ENCODE data around the gene STX2. TPM values are rescaled to one million over a fixed set of nuclear protein-coding genes. Genes with fewer than 3 reads are reported as not detected.
A peak's percentile ranks its signal among the peaks of the same experiment; 100 is the strongest.

Gene STX2
- total RNA-seq, 3 donors from 2014 or later, result 12.2 to 13.4 (median 12.7) TPM

DNA sequence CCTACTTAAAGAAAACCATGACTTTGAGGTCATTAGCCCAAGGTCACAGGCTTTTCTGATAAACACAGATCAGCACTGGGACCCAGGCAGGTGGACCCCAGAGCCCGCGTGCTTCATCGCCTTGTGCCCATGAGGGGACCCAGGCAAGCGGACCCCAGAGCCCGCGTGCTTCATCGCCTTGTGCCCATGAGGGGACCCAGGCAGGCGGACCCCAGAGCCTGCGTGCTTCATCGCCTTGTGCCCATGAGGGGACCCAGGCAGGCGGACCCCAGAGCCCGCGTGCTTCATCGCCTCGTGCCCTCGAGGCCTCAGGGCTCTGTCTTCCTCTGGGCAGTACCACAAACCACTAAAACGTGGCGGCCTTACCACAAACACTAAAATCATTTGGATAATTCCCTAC is 31.7 kb downstream of the STX2 start:
- no peaks in the 10 kb centered on the region for H3K9me3 Mint-ChIP-seq
- peaks cover 53% of the 10 kb centered on the region for H3K36me3 Mint-ChIP-seq (ENCODE audit: insufficient read depth)

DNA sequence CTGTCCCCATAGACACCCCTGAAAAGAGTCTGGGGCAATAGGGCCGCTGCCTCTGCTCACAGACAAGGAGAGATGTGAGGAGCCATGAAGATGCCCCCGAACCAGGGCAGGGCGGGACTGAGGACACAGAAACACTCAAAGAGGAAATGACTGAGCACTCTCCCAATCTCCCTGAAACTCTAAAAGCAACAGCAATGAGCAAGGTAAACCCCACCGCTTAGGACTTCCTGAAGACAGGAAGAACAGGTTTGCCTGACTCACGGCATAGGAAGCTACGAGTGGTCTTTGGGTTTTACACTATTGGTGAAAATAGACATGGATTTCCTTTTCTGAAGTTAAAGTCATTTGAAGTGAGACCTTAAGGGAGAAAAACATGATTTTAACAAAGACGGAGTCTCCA is 32.5 kb downstream of the STX2 start:
- Mint-ChIP-seq H3K4me3 (no peak overlapping the region), H3K27me3 (ENCODE audit: low read depth) (no peaks in the 10 kb centered on the region), H3K36me3 (ENCODE audit: insufficient read depth) (peaks cover 54% of the 10 kb centered on the region), H3K9me3 (no peaks in the 10 kb centered on the region), H3K4me1 (ENCODE audit: low read depth) (no peaks in the 10 kb centered on the region)
- DNase-seq, result no peak
- no peak for ATAC-seq

More for the DNA sequence above, 31.7 kb downstream of the STX2 start:
- Mint-ChIP-seq H3K27me3 (ENCODE audit: low read depth) (no peaks in the 10 kb centered on the region), H3K4me3 (no peak overlapping the region), H3K4me1 (ENCODE audit: low read depth) (no peaks in the 10 kb centered on the region)
- DNase-seq (no peak), ATAC-seq (no peak)

DNA sequence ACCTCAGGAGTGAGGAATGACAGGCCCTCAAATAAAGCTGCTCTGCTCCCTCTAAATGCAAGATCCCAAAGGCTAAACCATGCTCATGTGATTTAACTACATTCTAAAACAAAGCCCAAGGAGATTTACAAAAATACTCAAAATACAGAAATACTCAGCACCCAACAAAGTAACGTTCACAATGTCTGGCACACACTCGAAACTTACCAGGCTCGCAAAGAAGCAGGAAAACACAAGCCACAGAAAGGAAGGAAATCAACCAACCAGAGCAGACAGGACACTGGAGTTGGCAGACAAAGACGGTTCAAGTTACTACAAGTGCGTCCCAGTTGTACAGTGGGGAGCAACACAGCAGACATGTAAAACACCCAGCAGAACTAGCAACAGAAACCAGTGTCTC is 33.4 kb downstream of the STX2 start:
- no peaks in the 10 kb centered on the region for H3K9me3 Mint-ChIP-seq
- peaks cover 59% of the 10 kb centered on the region for H3K36me3 Mint-ChIP-seq (ENCODE audit: insufficient read depth)
- no peaks in the 10 kb centered on the region for H3K27me3 Mint-ChIP-seq (ENCODE audit: low read depth)
- ATAC-seq (no peak), DNase-seq (no peak)
- no peaks in the 10 kb centered on the region for H3K4me1 Mint-ChIP-seq (ENCODE audit: low read depth)
- no peak overlapping the region for H3K4me3 Mint-ChIP-seq

- Mint-ChIP-seq H3K27me3 (ENCODE audit: low read depth) (no peaks in the 10 kb centered on the region), H3K4me1 (ENCODE audit: low read depth) (no peaks in the 10 kb centered on the region), H3K36me3 (ENCODE audit: insufficient read depth) (peaks cover 64% of the 10 kb centered on the region), H3K9me3 (no peaks in the 10 kb centered on the region), H3K4me3 (no peak overlapping the region)
- ATAC-seq (no peak), DNase-seq (no peak)
Measured at GRCh38 chr12:130804216-130804615, 34.8 kb downstream of the STX2 start.

GRCh38 chr12:130803702-130804101 is 35.3 kb downstream of the STX2 start:
- Mint-ChIP-seq H3K9me3 (no peaks in the 10 kb centered on the region), H3K4me1 (ENCODE audit: low read depth) (no peaks in the 10 kb centered on the region), H3K36me3 (ENCODE audit: insufficient read depth) (peaks cover 65% of the 10 kb centered on the region), H3K4me3 (no peak overlapping the region), H3K27me3 (ENCODE audit: low read depth) (no peaks in the 10 kb centered on the region)
- no peak for ATAC-seq
- no peak for DNase-seq

DNA sequence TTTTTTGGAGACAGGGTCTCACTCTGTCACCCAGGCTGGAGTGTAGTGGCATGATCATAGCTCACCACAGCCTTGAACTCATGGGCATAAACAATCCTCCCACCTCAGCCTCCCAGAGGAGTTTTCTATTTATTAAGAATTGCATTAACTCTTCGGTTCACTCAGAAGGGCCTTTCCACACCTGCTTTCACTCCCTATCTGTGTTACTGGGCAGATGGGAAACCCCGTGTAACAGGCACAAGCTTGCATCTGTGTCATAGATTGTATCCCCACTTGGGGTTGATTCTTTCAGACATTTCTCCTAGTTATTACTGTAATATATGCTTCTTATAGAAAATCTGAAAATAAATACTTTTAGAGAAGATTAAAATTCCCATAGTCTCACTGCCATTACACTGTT is 38.7 kb downstream of the STX2 start:
- ATAC-seq (no peak), DNase-seq (no peak)
- peaks cover 12% of the 10 kb centered on the region for H3K4me1 Mint-ChIP-seq (ENCODE audit: low read depth)
- H3K27me3 Mint-ChIP-seq (ENCODE audit: low read depth), result no peaks in the 10 kb centered on the region
- no peaks in the 10 kb centered on the region for H3K9me3 Mint-ChIP-seq
- H3K36me3 Mint-ChIP-seq (ENCODE audit: insufficient read depth), result peaks cover 49% of the 10 kb centered on the region
- no peak overlapping the region for H3K4me3 Mint-ChIP-seq

DNA sequence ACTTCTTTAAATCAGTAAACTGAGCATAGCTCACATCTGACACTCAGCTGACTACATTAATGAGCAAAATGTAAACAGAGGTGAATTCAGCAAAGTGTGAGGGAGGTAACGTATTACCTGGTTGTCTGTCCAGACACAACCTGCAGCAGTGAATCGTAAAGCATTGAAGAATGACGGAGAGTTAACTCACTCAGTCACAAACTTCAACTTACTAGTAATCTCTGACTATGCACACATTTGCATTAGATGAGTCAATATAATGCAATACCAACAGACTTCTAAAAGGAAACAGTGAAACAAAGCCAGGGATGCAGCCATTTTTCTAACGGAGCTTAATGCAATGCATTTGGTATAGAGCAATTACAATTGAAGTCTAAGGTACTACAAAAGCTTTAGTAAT is 40.0 kb downstream of the STX2 start:
- Mint-ChIP-seq H3K4me1 (ENCODE audit: low read depth) (peaks cover 12% of the 10 kb centered on the region), H3K4me3 (no peak overlapping the region), H3K36me3 (ENCODE audit: insufficient read depth) (peaks cover 44% of the 10 kb centered on the region), H3K9me3 (no peaks in the 10 kb centered on the region), H3K27me3 (ENCODE audit: low read depth) (no peaks in the 10 kb centered on the region)
- ATAC-seq (no peak), DNase-seq (no peak)

GRCh38 chr12:130796985-130797686 is 41.9 kb downstream of the STX2 start:
- H3K4me1 Mint-ChIP-seq (ENCODE audit: low read depth), result peaks cover 12% of the 10 kb centered on the region
- no peaks in the 10 kb centered on the region for H3K27me3 Mint-ChIP-seq (ENCODE audit: low read depth)
- H3K4me3 Mint-ChIP-seq, result peak overlapping the region; percentile 64
- H3K36me3 Mint-ChIP-seq (ENCODE audit: insufficient read depth), result peaks cover 42% of the 10 kb centered on the region
- DNase-seq, result no peak
- H3K9me3 Mint-ChIP-seq, result no peaks in the 10 kb centered on the region
- peak; percentile 96 to 98 for ATAC-seq

- H3K36me3 Mint-ChIP-seq (ENCODE audit: insufficient read depth), result peaks cover 37% of the 10 kb centered on the region
- H3K27me3 Mint-ChIP-seq (ENCODE audit: low read depth), result no peaks in the 10 kb centered on the region
- peaks cover 12% of the 10 kb centered on the region for H3K4me1 Mint-ChIP-seq (ENCODE audit: low read depth)
- ATAC-seq (no peak), DNase-seq (no peak)
- no peaks in the 10 kb centered on the region for H3K9me3 Mint-ChIP-seq
- no peak overlapping the region for H3K4me3 Mint-ChIP-seq
Measured at GRCh38 chr12:130795906-130796305, 43.1 kb downstream of the STX2 start.

DNA sequence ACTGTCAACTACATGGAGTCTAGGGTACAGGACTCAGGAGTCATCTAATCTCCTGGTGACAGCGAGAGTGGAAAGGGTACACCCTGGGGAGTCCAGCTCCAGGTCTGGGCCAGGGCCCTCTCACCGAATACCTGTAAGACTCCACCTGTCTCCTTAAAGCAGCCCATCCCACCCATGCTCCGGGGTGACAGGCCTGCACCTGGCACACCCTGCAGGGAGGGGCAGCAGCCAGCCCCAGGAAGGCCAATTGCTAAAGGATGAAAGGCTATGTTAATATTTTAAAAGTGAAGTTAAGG is 45.5 kb downstream of the STX2 start:
- Mint-ChIP-seq H3K9me3 (no peaks in the 10 kb centered on the region), H3K36me3 (ENCODE audit: insufficient read depth) (peaks cover 33% of the 10 kb centered on the region), H3K4me1 (ENCODE audit: low read depth) (peaks cover 12% of the 10 kb centered on the region), H3K4me3 (no peak overlapping the region), H3K27me3 (ENCODE audit: low read depth) (no peaks in the 10 kb centered on the region)
- no peak for DNase-seq
- no peak for ATAC-seq

GRCh38 chr12:130792821-130793553 is 46.1 kb downstream of the STX2 start:
- Mint-ChIP-seq H3K27me3 (ENCODE audit: low read depth) (no peaks in the 10 kb centered on the region), H3K9me3 (no peaks in the 10 kb centered on the region), H3K36me3 (ENCODE audit: insufficient read depth) (peaks cover 35% of the 10 kb centered on the region), H3K4me1 (ENCODE audit: low read depth) (peaks cover 12% of the 10 kb centered on the region), H3K4me3 (no peak overlapping the region)
- DNase-seq (no peak), ATAC-seq (no peak)

DNA sequence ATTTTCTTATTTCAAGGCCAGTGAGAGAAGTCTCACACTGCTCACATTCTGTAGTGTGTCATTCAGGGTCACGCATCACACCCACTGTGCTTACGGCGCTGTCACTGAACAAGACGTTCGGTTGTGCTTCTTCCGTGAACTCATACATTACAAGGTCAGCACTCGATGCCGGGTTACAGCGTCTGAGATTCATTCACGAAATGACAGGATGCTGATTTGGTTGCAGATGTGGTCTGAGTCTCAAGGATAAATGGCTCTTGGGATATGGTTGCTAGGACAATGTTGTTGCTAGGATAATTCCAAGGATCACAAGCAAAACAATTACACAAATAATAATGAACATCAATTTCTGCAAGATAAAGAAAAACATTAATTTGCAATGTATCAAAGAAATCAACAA is 47.4 kb downstream of the STX2 start:
- Mint-ChIP-seq H3K36me3 (ENCODE audit: insufficient read depth) (peaks cover 40% of the 10 kb centered on the region), H3K4me1 (ENCODE audit: low read depth) (peaks cover 2% of the 10 kb centered on the region), H3K9me3 (no peaks in the 10 kb centered on the region), H3K4me3 (no peak overlapping the region), H3K27me3 (ENCODE audit: low read depth) (no peaks in the 10 kb centered on the region)
- no peak for DNase-seq
- no peak for ATAC-seq

DNA sequence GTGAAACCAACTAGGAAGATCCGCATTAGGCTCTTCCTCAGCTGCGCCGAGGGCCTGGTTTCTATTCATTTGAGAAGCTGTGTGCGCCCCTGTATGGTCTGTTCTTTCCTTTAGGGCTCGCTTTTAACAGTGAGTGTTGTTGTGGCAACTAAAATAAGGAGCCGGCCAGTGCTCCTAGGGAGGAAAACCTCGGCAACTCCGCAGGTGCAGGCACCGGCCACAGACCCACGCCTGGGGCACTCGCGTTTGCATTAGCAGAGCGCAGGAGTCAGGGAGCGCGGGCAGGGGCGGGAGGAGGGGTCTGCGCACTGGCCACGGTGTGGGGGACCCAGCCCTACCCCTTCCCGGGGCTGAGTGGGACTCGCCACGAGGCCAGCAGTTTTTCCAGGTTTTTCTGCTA is 50.5 kb downstream of the STX2 start:
- DNase-seq (no peak), ATAC-seq (no peak)
- Mint-ChIP-seq H3K9me3 (peaks cover 13% of the 10 kb centered on the region), H3K27me3 (ENCODE audit: low read depth) (no peaks in the 10 kb centered on the region), H3K36me3 (ENCODE audit: insufficient read depth) (peaks cover 48% of the 10 kb centered on the region), H3K4me1 (ENCODE audit: low read depth) (no peaks in the 10 kb centered on the region), H3K4me3 (no peak overlapping the region)

GRCh38 chr12:130787445-130788410 is 51.3 kb downstream of the STX2 start:
- no peak overlapping the region for H3K4me3 Mint-ChIP-seq

More at GRCh38 chr12:130787445-130788410, 51.3 kb downstream of the STX2 start:
- no peaks in the 10 kb centered on the region for H3K27me3 Mint-ChIP-seq (ENCODE audit: low read depth)
- no peak for ATAC-seq
- DNase-seq, result no peak
- no peaks in the 10 kb centered on the region for H3K4me1 Mint-ChIP-seq (ENCODE audit: low read depth)
- peaks cover 47% of the 10 kb centered on the region for H3K36me3 Mint-ChIP-seq (ENCODE audit: insufficient read depth)
- peaks cover 13% of the 10 kb centered on the region for H3K9me3 Mint-ChIP-seq
